GM19239 (cell line): ENCODE data around the gene ECM1.

Experiments used
- DNase-seq: peaks from one replicate; pipeline ENCODE4 v3.0.0; 2011; ENCODE audit warnings: low spot score; ENCODE audit not compliant: insufficient read length
- FAIRE-seq: peaks from 2 replicates; lab custom pipeline; 2011; peaks lifted over from hg19 to GRCh38; lab: Jason Lieb, UNC

The ECM1 gene

GRCh38 chr1:150511551-150511950 lies 3.6 kb downstream of the ECM1 start:
- DNase-seq (no peak), FAIRE-seq (no peak)

DNA sequence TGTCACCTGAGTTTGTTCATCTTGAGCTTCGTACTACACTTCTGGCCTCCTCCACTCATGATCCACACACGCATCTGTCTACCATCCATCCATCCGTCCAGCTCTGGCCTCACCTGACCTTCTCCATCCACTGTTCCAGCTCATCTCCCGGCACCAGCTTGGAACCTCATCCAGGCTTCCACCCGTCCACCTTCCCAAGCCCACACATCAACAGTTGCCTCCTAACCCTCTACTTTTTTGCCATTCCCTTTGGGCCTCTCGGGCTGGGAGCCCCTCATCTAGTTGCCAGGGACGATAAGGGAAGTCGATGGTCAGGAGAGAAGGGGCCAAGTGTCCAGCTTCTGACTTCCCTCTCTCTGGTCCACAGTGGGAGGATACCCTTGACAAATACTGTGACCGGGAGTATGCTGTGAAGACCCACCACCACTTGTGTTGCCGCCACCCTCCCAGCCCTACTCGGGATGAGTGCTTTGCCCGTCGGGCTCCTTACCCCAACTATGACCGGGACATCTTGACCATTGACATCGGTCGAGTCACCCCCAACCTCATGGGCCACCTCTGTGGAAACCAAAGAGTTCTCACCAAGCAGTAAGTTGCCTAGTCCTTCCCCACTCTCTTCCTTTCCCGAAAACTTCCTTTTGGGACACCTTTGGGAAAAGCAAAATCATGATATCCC lies 4.2 kb downstream of the ECM1 start:
- no peak for FAIRE-seq
- DNase-seq, result no peak

DNA sequence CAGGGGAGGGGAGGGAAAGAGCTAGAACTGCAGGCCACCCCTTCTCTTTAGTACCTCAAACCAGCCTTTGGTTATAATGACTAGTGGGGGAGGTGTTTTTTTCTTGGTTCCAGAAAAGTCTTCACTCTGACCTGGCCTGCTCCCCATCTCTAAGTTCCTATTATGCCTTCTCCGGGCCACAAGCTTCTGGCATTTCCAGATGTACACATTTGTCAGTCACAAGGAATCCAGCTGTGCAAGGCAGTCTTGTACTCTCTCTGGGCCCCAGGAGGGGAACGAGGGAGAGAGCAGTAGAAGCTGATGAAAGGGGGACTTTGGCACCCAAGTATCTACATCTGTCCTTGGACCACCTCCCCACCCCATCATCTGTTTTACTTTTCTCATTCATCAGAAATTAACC lies 4.9 kb downstream of the ECM1 start:
- FAIRE-seq (no peak), DNase-seq (no peak)

- FAIRE-seq (no peak), DNase-seq (no peak)
These were observed 5.5 kb downstream of the ECM1 start for GRCh38 chr1:150513351-150513791.

DNA sequence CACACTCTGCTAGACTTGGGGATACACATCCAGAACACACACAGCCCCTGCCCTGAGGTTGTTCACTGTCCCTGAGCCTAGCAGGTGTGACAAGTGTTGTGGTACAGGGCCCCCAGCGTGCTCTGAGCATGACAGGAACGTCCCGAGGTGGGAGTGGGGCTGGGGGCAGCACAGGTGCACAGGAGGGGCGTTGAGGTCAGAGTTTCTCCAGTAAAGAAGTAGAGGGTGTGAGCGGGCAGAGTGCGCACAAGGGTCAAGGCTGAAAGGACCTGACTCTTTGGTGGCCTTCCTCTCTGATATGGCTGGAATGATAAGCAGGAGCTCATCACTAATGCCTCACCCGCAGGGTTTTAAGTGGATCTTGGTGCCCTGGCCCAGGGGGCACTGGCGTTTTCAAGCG lies 6.4 kb downstream of the ECM1 start:
- DNase-seq (no peak), FAIRE-seq (no peak)

GRCh38 chr1:150514913-150515327 lies 7.0 kb downstream of the ECM1 start:
- FAIRE-seq (no peak), DNase-seq (no peak)

- peak; percentile 96 for DNase-seq
These were observed 7.6 kb downstream of the ECM1 start, which contains the start of gene FALEC for GRCh38 chr1:150515328-150516049. FALEC (plus strand) TSS chr1:150515752.

GRCh38 chr1:150516050-150516591 lies 8.2 kb downstream of the ECM1 start:
- DNase-seq, result no peak

More at GRCh38 chr1:150515328-150516049, 7.6 kb downstream of the ECM1 start, which contains the start of gene FALEC:
- FAIRE-seq, result peak; percentile 79

GRCh38 chr1:150516616-150517015 lies 8.7 kb downstream of the ECM1 start:
- DNase-seq, result no peak
- no peak for FAIRE-seq

More at GRCh38 chr1:150516050-150516591, 8.2 kb downstream of the ECM1 start:
- FAIRE-seq, result no peak

- DNase-seq (no peak), FAIRE-seq (no peak)
These were observed 13.5 kb downstream of the ECM1 start for GRCh38 chr1:150521196-150521968.

- no peak for DNase-seq
- no peak for FAIRE-seq
These were observed 17.4 kb downstream of the ECM1 start for GRCh38 chr1:150525348-150525747.

DNA sequence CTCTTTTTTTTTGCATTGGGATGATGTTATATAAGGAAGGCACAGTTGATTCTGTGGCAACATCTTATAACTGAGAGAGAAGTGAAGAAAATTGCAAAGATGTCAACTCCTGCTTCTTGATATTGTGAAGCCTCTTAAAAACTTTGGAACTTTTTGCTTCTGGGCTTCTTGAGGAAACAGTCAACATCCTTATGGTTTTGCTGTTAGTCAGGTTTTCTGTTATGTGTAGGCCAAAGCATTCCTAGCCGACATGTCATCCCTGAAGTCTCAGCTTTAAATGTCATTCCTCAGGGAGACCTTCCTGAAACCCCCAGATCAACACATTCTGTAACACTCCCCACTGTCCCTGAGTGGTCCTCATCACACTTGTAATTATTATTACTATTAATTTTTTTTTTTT lies 20.3 kb downstream of the ECM1 start:
- no peak for FAIRE-seq
- no peak for DNase-seq

- FAIRE-seq (no peak), DNase-seq (no peak)
These were observed 21.1 kb downstream of the ECM1 start for GRCh38 chr1:150529017-150529416.

DNA sequence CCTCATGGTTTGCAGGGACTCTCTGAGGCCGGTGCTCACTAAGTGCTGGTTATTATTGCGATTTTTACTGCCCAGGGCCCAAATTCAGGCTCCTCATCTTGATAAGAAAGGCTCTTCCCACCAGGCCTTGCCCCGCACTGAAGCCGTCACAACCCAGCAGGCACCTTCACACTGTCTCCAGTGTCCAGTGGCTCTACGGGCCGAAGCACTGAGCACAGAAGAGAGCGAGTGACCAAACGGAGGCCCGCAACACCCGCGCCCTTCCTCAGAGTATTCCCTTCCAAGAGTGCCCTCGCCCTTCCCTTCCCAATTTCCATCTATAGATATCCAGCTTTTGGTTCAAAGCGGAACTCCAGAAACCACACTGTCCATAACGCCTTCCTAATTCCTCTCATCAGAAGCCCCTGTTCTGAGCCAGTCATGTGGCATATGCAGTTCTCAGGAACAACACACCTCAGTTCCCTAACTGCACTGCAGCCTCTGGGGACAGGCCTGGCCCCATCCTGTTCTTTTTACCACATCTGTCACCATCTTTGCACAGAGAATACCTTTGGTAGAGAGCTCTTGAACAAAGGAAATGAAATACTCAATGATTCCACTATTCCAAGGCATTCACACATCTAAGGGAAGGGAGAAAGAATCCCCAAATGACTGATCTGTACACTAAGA lies 22.7 kb downstream of the ECM1 start:
- DNase-seq (no peak), FAIRE-seq (no peak)

- no peak for DNase-seq
- FAIRE-seq, result no peak
These were observed 25.0 kb downstream of the ECM1 start for GRCh38 chr1:150532860-150533259.

GRCh38 chr1:150534002-150534401 lies 26.1 kb downstream of the ECM1 start:
- DNase-seq, result no peak
- no peak for FAIRE-seq

DNA sequence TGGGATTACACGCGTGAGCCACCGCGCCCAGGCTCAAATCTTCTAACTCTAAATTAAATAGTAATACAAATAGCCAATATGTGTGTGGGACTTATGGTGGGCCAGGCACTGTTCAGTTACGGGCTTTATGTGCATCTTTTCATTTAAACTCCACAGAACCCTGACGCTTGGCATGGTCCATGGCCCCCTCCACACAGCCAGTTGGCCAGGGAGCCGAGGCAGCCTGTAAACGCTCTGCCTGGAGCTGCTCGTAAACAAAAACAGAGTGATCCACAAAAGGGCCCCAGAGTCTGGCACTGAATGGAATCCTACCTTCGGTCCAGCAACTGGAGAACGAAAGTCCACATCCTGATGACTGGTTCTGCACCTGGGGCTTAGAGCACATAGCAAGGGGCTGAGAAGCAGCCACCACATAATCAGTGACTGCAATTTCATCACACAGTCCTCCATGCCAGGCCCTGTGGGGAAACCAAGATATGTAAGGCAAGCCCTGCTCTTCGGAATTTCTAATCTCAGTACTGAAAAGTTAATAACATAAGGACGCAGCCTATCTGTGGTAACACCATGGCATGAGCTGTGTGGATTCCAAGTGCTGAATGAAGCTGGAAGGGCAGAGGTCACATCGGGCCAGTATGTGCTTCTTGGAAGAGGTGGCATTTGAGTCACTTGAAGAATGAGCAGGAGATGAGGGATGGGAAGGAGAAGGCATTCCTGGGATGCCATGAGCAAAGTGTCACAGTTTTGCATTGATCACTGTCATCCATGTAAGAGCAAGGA lies 27.8 kb downstream of the ECM1 start:
- no peak for FAIRE-seq
- DNase-seq, result no peak

DNA sequence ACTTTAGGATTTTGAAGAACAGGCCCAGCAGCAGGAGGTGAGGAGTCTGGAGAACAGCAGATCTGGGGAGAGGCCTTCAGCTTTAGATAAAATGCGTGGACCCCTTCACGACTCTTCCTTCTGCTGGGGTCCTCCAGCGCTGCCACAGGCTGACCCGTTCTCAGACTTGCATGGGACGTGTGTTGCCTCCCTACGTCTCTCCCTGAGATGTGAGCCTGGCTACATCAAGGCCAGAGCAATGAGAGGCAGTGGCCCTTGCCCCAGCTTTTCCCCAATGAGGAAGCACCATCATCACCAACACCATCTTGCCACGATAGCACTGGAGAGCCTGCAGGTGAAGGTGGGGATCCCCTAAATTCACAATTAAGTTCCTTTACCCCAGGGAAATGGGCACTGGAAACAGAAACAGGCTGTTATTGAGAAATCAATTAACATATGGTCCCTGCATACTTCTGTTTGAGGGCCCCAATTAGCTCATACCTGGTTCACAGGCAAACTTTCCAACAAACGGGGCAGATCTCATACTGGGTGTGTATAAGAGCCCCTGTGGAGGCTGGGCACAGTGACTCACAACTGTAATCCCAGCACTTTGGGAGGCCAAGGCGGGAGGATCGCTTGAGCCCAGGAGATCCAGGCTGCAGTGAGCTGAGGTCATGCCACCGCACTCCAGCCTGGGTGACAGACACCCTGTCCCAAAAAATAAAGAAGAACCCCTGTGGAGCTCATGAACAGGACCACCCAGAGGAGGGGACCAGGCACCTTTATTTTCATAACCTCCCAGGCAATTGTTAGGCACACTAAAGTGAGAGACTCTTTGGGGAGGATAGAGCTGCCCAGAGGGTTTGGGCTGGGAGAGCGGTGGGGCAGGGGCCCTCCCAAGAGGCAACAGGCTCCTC lies 29.2 kb downstream of the ECM1 start:
- DNase-seq (no peak), FAIRE-seq (no peak)
